ENCODE results near the gene INSC.
A peak's percentile ranks its signal among the peaks of the same experiment; 100 is the strongest.
"Not testable (repeated sequence)": the region's sequence is repeated elsewhere in the genome, so short reads cannot be mapped to it uniquely, and the experiment has no call there.

INSC gene

DNA sequence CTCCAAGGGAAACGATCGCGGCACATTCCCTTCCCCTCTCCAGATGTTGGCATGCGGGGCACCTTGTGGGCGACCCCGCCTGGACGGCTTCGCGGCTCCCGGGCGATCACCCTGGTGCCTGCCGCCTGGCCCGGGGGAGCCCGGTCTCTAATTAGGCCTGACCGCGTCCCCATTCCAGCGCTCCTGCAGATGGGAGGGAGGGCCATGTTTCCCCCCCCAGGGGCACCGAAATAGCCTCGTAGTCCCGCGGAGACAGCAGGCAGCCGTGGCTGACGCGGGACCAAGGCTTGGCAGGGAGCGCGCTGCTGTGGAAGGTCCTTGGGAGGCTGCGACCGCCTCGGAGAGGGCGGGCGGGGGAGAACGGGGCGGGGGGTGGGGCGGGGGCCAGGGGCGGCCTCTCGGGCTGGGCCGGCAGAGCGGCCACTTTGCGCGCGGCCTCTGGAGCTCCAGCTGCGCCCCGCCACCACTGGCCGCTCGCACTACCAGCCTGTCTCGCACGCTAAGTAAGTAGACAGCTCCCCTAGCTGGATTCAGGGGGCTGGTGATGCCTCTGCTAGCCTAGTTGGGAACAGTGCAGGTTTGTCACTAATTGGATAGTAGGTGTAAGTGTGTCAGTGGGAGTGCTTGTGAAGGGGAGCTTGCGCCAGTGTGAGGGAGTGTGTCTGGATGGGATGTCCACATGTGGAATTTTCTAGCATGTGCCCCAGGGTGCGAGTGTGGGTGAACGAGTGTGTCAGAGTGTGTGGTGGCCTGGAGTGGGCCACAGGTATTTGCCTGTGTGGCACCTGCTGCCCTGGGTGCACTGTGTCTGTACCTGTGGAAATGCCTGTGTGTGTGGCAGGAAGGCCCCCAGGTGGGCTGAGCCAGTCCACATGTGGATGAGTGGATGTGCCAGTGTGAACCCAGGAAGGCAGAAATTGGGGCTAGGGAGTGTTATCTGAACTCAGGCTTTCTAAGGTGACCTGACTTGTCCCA is at the start of gene INSC:
TSS of gene INSC (plus strand) at position 423 of the 975 bp plus-strand sequence. CDS start 34,252 bp downstream, outside the sequence.
- no peak for DNase-seq (ENCODE audit: low read depth in 1 of 2, low spot score in 1 of 2)

DNA sequence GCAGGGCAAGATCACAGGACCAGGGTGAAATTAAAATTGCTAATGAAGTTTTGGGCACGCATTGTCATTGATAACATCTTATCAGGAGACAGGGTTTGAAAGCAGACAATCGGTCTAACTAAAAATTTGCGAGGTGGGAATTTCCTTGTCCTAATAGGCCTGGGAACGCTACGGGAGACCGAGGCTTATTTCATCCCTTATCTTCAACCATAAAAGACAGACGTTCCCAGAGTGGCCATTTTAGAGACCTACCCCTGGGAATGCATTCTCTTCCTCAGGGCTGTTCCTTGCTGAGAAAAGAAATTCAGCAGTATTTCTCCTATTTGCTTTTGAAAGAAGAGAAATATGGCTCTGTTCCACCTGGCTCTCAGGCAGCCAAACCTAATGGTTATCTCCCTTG is 45.0 kb upstream of the INSC start:
- not testable (repeated sequence) for DNase-seq (ENCODE audit: low read depth in 1 of 2, low spot score in 1 of 2)

DNA sequence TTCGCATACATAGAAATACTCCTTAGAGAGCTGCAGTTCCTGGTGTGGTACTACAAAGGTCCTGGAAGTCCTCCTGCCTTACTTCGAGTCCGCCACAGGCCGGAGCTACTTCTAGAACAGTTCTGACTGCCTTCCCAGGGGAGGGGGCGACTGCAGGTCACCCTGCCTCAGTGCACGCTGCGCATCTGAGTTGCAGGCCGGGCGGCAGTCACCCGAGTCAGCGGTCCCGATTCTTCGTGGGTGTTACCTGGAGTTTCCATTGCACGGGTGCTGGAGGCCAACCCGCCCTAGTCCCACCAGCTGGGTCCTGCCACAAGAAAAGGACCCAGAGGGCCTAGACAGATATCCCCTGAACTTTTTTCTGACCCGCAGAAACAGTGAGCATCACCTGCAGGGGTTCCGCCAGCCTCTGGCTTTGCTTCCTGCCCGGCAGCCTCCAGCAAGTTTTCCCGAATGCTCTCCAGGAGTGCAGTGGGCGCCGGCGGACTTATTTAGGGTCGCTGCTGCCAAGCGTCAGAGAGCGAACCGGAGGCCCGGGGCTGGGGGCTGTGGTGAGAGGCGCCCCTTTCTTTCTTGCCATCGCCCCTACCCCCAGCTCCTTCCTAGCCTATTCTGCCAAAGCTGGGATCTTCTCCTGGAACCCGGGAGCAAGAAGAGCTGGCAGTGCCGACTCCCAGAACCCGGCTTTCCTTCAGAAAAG is 43.0 kb upstream of the INSC start:
- no peak for DNase-seq (ENCODE audit: low read depth in 1 of 2, low spot score in 1 of 2)

GRCh38 chr11:15072551-15073143 is 42.1 kb upstream of the INSC start:
- no peak for DNase-seq (ENCODE audit: low read depth in 1 of 2, low spot score in 1 of 2)

GRCh38 chr11:15073361-15074205 is 41.1 kb upstream of the INSC start, which contains the start of gene CALCB:
TSS of gene CALCB (plus strand) at chr11:15073593. CDS start at chr11:15074719, 1,126 bp downstream.
- no peak for DNase-seq (ENCODE audit: low read depth in 1 of 2, low spot score in 1 of 2)

GRCh38 chr11:15074206-15075161 is 40.2 kb upstream of the INSC start:
- peak; percentile 71 to 72 for DNase-seq (ENCODE audit: low read depth in 1 of 2, low spot score in 1 of 2)

GRCh38 chr11:15075162-15075526 is 39.6 kb upstream of the INSC start:
- no peak for DNase-seq (ENCODE audit: low read depth in 1 of 2, low spot score in 1 of 2)

- no peak for DNase-seq (ENCODE audit: low read depth in 1 of 2, low spot score in 1 of 2)
Observed at GRCh38 chr11:15091175-15091574, 23.5 kb upstream of the INSC start.

- no peak for DNase-seq (ENCODE audit: low read depth in 1 of 2, low spot score in 1 of 2)
Observed at GRCh38 chr11:15091625-15092024, 23.1 kb upstream of the INSC start.

DNA sequence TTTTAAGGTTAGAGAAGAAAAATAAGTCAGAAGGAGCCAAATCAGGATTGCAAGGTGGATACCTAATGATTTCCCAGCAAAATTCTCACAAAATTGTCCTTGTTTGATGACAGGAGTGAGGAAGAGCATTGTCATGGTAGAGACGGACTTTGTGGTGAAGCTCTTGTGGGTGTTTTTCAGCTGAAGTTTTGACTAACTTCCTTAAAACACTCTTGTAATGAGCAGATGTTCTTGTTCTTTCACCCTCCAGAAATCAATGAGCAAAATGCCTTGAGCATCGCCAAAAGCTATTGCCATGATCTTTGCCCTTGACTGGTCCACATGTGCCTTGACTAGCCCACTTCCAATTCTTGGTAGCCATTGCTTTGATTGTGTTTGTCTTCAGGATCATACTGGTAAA is 21.3 kb upstream of the INSC start:
- DNase-seq (ENCODE audit: low read depth in 1 of 2, low spot score in 1 of 2): no peak

- no peak for DNase-seq (ENCODE audit: low read depth in 1 of 2, low spot score in 1 of 2)
Observed at GRCh38 chr11:15095736-15096228, 18.9 kb upstream of the INSC start.

GRCh38 chr11:15097411-15097810 is 17.3 kb upstream of the INSC start:
- DNase-seq (ENCODE audit: low read depth in 1 of 2, low spot score in 1 of 2): no peak

GRCh38 chr11:15099267-15099666 is 15.5 kb upstream of the INSC start:
- no peak for DNase-seq (ENCODE audit: low read depth in 1 of 2, low spot score in 1 of 2)

DNA sequence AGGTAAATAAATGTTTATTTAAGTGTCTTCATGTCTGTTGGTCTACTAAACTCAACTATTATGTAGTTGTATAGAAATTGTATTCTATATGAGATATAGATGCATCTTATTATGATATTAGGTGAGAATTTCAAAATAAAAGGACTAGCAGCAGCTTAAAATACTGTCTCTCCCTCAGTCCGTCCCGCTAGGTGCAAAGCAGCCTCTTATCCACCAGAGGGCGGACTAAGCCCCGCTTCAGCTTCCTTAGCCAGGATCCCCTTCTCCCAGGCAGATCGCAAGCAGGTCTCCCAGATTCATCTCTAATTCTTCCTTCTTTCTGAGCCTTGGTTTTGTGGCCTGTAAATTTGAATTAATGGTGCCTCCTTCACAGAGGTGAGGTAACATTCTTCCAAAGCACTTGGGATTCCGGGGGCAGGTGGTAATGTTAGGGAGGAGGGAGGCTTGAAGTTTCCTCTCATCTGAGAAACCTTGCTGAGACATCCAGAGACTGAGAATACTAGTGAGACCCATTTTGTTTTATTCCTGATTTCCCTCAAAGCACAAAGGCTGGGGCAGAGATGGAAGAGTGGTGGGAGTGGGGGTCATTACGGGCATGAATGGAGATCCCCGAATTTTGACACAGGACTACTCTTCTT is 13.5 kb upstream of the INSC start:
- peak in 1 of 2 donors; percentile 7 for DNase-seq (ENCODE audit: low read depth in 1 of 2, low spot score in 1 of 2)

DNA sequence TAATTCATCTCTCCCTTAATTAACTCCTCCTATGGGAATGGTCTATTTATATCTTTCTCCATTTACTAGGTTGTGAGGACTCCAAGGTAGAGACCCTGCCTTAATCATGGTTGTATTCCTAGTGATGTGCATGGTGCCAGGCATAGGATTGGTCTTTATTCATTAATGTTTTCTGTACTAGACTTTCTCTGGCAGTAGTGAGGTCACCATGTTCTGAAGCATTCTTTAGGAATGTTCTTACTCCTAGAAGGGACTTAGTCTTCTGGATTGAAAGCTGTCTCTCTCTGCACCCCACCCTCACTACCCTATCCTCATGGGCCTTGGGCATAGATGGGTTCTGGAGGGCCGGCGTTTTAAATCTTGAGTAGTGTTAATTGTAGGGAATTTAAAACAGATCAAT is 10.6 kb upstream of the INSC start:
- no peak for DNase-seq (ENCODE audit: low read depth in 1 of 2, low spot score in 1 of 2)

DNA sequence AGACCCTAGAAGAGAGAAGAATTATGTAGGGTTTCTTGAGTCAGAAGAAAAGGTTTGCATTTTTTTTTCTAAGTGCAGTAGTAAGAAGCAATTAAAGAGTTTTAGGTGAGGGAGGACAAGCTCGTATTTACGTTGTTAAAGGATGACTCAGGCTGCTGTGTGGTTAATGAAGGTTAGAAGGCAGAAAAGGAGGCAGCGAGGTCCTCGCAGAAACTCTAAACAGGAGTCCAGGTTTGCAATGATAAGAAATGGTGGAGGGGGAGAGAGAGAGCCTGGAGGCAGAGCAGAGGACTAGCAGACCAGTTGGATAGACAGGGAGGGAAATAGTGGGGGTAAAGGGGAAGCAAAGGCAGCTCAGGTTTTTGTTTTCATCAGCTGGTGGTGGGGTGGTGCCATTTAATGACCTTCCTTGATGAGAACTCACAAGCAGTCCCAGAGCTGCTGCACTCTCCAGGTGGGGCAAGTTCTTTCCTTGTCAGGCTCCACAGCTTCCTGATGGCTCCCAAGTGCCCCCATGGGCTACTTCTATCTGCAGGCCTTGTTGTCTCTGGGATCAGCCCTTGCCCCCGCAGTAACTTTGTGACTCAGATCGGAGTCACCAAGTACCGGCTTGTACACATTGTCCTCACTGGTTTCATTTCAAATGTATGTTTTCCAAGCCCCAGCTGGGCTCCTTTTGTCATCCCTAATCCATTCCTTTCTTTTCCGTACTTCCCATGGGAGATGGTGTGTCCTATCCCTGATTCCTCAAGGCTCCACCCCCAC is 8.3 kb upstream of the INSC start:
- DNase-seq (ENCODE audit: low read depth in 1 of 2, low spot score in 1 of 2): no peak

- no peak for DNase-seq (ENCODE audit: low read depth in 1 of 2, low spot score in 1 of 2)
Observed at GRCh38 chr11:15107730-15108515, 6.8 kb upstream of the INSC start.

All from activated T-helper 1 cell treated with anti-CD3 and anti-CD28 coated beads, Interleukin-2, amount 50 U/mL, for 16 hours (primary cell).